SK-MEL-5 (cell line): Measurements from ENCODE around the gene TMEM135. TPM values are rescaled to one million over a fixed set of nuclear protein-coding genes. Genes with fewer than 3 reads are reported as not detected.

Experiments
- DNase-seq: peaks from one replicate; pipeline ENCODE4 v3.0.0-alpha.2; 2016; ENCODE audit warnings: low read depth, low spot score
- in situ Hi-C: cut with HindIII; loops from 2 replicates; pipeline ENCODE4 v1.10.0; 2016; ENCODE audit warnings: low sequenced_read_pairs, high pct_unique_total_duplicates, low pct_unique_long_range_greater_than_20kb
- total RNA-seq: library from RNA; depleted of rRNA; stranded (reverse); fragments of >200 nt; shearing (Covaris generic); gene quantifications from 2 replicates; pipeline ENCODE4 v1.2.3, GENCODE V29; 2014; rRNA removed

The TMEM135 gene
- total RNA-seq, 1 experiment from 2014 or later: 32.3 TPM

DNA sequence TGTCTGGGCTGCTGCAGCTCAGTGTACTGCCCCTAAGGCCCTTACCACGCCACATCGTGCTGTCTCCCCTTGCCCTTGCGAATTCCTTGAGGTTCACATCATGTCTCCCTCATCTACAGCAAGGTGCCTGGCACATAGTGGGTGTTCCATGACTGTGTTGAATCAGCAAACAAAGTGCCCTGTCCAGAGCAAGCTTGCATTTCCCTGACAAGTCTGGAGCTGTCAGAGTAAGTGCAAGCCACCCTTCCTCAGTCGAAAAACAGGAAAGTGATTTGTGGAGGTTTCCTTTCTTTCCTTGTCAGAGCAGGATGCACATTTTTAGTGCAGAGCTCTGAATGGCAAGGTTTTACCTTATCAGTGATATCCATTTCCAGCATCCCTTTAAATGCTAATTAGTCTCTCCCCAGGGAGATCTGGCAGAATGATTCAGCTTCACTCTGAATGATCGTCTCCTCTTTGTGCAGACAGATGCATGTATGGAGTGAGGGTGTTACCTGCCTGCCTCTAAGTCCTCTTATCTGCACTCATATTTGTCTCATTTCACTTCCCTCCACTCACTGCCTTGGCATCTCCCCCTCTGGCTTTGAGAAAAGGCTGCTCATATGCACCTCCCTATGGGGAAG, 331.2 kb downstream of the TMEM135 start:
- in situ Hi-C loops: no loop called here
- DNase-seq: no peak

DNA sequence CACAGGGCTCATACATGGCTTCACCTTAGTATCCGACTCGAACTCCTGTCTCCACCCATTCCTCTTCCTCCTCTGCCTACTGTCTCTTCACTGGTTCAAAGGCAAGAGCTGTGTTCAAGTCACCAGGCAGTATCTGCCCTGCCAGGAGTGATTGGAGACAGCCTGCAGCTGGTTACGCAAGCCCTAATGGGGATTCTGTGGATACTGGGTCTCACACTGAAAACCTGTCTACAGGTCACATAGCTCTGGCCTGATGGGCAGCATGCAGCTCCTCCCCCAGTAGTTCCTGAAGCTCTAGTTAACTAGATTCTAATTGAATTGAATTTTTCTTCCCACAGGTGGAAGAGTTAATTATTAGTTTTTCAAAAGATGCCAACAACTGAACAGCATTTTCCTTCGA, 332.2 kb downstream of the TMEM135 start:
- in situ Hi-C loops: no loop called here
- no peak for DNase-seq

DNA sequence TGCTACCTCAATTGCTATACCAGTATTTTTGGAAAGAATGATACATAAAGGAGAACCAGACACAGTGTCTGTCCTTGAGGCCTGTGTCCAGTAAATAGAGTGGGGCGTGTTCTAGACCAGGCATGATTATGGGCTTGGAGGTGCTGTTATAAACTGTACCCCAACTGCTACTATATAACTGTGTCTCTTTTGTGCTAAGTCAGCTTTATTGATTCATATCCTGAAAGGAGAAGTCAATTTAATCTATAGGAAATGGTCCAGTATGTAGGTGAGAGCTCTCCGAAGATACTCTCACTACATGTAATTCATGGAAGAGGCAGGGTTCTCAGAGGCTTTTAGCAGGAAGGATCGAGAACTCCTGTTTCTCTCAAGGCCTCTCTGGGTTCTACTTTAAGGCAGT, 334.3 kb downstream of the TMEM135 start:
- no peak for DNase-seq
- in situ Hi-C loops: no loop called here

Other genes with a start within 250 kb of the TMEM135 start
- 23.5 and 34.2 TPM in 2 replicates for gene PRSS23, start 237.4 kb upstream of the TMEM135 start, total RNA-seq
- gene FZD4, start 82.5 kb upstream of the TMEM135 start, total RNA-seq: 1.9 and 2.5 TPM in 2 replicates